ENCODE data around the gene DUS4L. TPM values are rescaled to one million over a fixed set of nuclear protein-coding genes. Genes with fewer than 3 reads are reported as not detected.

The DUS4L gene
- total RNA-seq, 1 donor from 2014 or later: 10.0 TPM

- peaks cover 18% of the 10 kb centered on the region for H3K4me1 Mint-ChIP-seq (ENCODE audit: unreplicated experiment)
- H3K36me3 Mint-ChIP-seq (ENCODE audit: low read depth, unreplicated experiment): peaks cover 4% of the 10 kb centered on the region
- peak within 1 kb of the TSS; percentile 95 for H3K4me3 Mint-ChIP-seq (ENCODE audit: unreplicated experiment)
- TF ChIP-seq CTCF (IDR thresholded peaks at IDR 0.05; ENCODE audit: unreplicated experiment): no peak
- peak; percentile 77 for DNase-seq (ENCODE audit: low spot score)
- no peaks in the 10 kb centered on the region for H3K9me3 Mint-ChIP-seq (ENCODE audit: unreplicated experiment)
- H3K27ac Mint-ChIP-seq (ENCODE audit: unreplicated experiment): peak within 1 kb of the TSS; percentile 93
- no peaks in the 10 kb centered on the region for H3K27me3 Mint-ChIP-seq (ENCODE audit: unreplicated experiment)
Observed at GRCh38 chr7:107579885-107580715, 16.3 kb downstream of the DUS4L start, which contains the start of gene BCAP29. BCAP29 (plus strand) TSS chr7:107580246; CDS start chr7:107580773, 527 bp downstream.

GRCh38 chr7:107580716-107581383 lies 17.1 kb downstream of the DUS4L start:
- Mint-ChIP-seq H3K27ac (ENCODE audit: unreplicated experiment) (peak overlapping the region; percentile 83), H3K27me3 (ENCODE audit: unreplicated experiment) (no peaks in the 10 kb centered on the region), H3K36me3 (ENCODE audit: low read depth, unreplicated experiment) (peaks cover 9% of the 10 kb centered on the region), H3K4me1 (ENCODE audit: unreplicated experiment) (peaks cover 18% of the 10 kb centered on the region), H3K4me3 (ENCODE audit: unreplicated experiment) (peak overlapping the region; percentile 90), H3K9me3 (ENCODE audit: unreplicated experiment) (no peaks in the 10 kb centered on the region)
- TF ChIP-seq CTCF (IDR thresholded peaks at IDR 0.05; ENCODE audit: unreplicated experiment): no peak
- no peak for DNase-seq (ENCODE audit: low spot score)

- Mint-ChIP-seq H3K9me3 (ENCODE audit: unreplicated experiment) (no peaks in the 10 kb centered on the region), H3K27ac (ENCODE audit: unreplicated experiment) (peak overlapping the region; percentile 34), H3K4me1 (ENCODE audit: unreplicated experiment) (peaks cover 18% of the 10 kb centered on the region), H3K27me3 (ENCODE audit: unreplicated experiment) (no peaks in the 10 kb centered on the region), H3K36me3 (ENCODE audit: low read depth, unreplicated experiment) (peaks cover 9% of the 10 kb centered on the region), H3K4me3 (ENCODE audit: unreplicated experiment) (peak overlapping the region; percentile 90)
- DNase-seq (ENCODE audit: low spot score): no peak
- no peak for TF ChIP-seq CTCF (IDR thresholded peaks at IDR 0.05; ENCODE audit: unreplicated experiment)
Observed at GRCh38 chr7:107581387-107582013, 17.7 kb downstream of the DUS4L start.

- H3K4me3 Mint-ChIP-seq (ENCODE audit: unreplicated experiment): peak overlapping the region; percentile 39
- no peaks in the 10 kb centered on the region for H3K27me3 Mint-ChIP-seq (ENCODE audit: unreplicated experiment)
- H3K36me3 Mint-ChIP-seq (ENCODE audit: low read depth, unreplicated experiment): peaks cover 9% of the 10 kb centered on the region
- TF ChIP-seq CTCF (IDR thresholded peaks at IDR 0.05; ENCODE audit: unreplicated experiment): no peak
- peak overlapping the region; percentile 7 for H3K27ac Mint-ChIP-seq (ENCODE audit: unreplicated experiment)
- DNase-seq (ENCODE audit: low spot score): no peak
- H3K9me3 Mint-ChIP-seq (ENCODE audit: unreplicated experiment): no peaks in the 10 kb centered on the region
- peaks cover 19% of the 10 kb centered on the region for H3K4me1 Mint-ChIP-seq (ENCODE audit: unreplicated experiment)
Observed at GRCh38 chr7:107582875-107583274, 19.1 kb downstream of the DUS4L start.

All from endothelial cell (in vitro differentiated cells).